DMS 273 (cell line): ENCODE measurements around the gene RHEBL1.

Source experiments
- DNase-seq: peaks from one replicate; lab custom pipeline; 2025; ENCODE audit not compliant: unreplicated experiment; lab: John Stamatoyannopoulos, UW

The RHEBL1 gene

DNA sequence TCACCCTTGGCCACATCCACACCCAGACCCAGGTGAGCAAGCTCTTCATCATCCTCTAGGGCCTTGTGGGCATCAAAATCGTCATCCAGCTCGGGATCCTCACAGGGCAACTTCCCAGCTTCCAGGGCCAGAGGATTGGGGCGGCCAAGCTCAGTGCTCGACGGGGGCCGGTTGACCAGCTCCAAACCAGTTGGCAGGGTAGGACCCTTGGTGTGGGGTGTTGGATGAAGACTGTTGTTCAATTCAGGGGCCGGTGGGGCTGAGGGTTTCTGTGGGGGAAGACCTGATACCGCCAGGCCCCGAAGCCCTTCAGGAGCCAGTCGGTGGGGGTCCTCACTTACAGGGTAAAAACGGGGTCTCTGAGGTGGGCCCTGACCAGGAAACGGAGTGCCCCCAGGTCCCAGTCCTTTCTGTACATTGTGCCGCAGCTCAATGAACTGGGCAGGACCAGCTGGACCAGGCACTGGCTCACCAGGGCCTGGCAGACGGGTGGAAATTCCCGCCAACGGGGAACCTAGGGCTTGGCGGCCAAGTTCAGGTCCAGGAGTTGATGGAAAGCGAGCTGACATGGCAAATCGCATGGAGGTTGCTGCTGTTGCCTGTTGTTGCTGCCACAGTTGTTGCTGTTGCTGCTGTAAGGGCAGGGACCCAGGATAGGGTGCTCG, 31.4 kb downstream of the RHEBL1 start:
- no peak for DNase-seq

DNA sequence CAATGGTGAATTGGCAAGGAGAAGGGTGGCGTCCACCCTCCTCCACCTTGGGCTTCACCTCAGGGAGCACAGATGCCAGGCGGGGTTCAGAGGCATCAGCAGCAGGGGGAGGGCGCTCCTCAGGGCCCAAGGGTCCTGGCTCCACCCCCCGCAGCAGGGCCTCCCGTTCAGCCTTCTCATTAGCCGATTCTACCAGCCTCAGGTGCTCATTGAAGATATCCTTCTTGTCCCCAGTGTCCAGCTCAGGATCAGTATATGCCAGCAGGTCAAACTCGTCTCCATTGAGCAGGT, 31.9 kb downstream of the RHEBL1 start:
- no peak for DNase-seq

DNA sequence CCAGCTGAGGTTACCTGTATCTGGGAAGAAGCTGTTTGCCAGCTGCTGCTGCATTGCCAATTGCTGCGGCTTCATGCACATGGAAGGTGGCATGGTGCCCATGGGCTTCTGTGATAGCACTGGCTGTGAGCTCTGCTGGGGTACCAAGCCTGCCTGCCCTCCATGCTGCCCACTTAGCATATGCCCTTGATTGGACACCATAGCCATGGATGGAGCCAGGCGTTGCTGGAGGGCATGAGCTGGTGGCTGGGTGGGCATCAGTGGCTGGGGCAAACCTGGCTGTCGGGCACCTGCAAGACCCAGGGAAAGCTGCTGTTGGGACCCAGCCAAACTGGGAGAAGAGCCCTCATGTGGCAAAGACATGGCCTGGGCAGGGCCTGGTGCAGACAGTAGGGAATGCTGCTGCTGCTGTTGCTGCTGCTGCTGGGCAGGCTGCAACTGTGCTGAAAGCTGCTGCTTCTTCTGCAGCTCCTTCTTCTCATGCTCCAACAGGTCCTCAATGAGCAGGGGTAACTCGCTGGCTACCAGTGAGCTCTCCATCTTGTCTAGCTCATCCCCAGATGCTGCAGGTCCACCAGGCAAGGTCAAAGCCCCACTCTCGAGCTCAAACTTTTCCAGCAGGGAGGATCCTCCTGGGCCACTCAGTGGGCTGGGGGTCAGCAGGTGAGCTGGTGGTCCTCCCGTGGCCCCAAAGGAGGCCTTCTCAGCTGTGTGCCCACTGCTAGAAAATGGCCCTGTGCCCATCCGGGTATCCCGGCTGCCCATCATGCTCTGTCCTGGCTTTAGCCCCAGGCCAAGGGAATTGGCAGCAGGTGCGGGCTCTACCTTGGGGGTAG, 32.5 kb downstream of the RHEBL1 start:
- no peak for DNase-seq

DNA sequence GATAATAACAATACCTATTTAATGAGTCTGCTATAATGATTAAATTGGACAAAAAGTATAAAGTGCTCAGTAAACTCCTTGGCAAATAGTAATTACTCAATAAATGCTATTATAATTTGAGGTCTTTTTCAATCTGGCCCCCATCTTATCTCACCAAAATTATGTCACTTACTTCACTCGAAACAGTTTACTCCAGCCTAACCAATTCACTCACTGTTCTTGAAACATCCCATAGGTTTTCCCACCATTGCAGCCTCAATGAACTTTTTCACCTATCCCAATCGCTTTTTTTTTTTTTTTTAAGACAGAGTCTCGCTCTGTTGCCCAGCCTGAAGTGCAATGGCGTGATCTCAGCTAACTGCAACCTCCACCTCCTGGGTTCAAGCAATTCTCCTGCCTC, 33.8 kb downstream of the RHEBL1 start:
- no peak for DNase-seq

DNA sequence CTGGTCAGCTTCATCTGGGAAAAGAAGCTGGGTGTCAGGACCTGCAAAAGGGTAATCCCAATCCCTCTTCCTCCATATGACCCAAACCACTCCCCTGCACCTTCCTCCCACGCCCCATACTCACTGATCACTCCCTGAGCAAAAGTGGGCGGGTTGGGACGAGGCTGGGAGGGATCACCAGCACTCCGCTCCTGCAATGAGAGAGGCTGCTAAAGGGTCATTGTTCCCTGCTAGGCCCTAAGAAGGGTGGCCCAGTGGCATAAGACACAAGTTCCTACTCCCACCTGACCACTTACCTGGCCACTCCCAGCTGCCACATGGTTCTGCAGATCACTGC, 35.5 kb downstream of the RHEBL1 start:
- DNase-seq: no peak

DNA sequence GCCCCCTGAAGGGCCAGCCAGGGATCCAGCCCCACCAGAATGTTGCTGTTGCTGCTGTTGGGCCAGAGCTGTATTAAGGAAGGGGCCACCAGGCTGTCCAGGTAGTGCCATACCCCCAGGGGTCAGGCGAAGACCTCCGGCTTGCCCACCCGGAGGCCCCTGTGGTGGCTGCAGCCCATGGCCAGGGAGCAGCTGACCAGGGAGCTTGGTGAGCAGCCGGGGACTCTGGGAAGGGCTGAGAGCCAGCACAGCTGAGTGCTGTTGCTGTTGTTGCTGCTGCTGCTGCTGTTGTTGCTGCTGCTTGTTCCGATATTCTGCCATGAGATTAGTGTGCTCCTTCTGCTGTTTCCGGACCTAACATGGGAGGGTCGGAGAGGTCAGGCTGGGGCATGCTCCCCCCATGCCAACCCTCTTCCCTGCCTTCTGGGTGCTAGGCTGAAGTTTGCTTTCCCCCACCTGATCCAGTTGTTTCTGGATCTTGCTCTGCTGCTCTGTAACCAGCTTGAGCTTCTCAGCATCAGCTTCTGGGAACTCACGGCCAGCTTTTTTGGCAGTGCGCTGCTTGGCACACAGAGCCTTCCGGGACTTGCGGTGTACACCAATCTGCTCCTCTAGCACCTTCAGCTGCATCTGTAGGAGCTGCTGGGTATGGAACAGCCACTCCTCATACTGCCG, 36.0 kb downstream of the RHEBL1 start:
- no peak for DNase-seq

DNA sequence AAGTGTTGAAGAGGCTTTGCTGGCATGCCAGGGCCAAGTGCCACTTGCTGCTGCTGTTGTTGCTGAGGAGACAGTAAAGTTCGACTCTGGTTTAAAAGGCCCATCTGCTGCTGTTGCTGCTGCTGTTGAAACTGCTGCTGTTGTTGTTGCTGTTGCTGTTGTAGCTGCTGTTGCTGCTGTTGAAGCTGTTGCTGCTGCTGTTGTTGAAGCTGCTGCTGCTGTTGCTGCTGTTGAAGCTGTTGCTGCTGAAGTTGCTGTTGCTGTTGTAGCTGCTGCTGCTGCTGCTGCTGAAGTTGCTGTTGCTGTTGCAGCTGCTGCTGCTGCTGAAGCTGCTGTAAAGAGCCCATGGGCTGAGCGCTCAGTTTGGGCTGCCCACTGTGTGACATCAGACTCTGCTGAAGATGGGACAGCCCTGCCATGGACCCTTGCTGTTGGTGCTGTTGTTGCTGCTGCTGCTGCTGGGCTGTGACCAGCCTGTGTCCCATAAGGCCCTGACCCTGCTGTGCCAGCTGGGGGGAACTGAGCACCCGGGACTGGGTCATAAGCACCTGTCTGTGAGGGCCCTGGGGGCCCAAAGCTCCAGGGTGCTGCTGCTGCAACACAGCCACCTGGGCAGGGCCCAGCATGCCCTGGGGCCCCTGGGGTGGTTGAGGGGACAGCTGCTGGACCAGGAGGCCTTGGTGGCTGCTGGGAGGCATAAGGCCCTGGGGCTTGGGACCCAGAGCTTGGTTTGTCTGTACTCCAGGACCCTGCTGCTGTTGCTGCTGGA, 36.9 kb downstream of the RHEBL1 start:
- no peak for DNase-seq

DNA sequence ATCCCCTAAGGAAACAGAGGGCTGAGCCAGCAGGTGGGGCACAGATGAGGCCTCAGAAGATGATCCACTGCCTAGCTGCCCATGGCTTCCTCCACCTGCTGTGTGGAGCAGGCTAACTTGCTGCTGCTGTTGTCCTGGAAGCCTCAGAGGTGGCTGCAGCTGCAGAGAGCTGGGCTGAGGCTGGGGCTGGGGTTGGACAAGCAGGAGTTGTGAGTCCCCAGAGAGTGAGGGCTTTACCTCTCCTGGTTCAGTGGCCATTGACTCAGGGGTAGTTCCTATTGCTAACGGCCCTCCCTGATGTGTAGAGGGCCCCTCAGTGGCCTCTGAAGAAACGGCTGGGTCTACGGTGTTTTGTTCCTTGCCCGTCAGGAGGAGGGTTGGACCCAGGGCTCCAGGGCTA, 37.5 kb downstream of the RHEBL1 start:
- DNase-seq: no peak

DNA sequence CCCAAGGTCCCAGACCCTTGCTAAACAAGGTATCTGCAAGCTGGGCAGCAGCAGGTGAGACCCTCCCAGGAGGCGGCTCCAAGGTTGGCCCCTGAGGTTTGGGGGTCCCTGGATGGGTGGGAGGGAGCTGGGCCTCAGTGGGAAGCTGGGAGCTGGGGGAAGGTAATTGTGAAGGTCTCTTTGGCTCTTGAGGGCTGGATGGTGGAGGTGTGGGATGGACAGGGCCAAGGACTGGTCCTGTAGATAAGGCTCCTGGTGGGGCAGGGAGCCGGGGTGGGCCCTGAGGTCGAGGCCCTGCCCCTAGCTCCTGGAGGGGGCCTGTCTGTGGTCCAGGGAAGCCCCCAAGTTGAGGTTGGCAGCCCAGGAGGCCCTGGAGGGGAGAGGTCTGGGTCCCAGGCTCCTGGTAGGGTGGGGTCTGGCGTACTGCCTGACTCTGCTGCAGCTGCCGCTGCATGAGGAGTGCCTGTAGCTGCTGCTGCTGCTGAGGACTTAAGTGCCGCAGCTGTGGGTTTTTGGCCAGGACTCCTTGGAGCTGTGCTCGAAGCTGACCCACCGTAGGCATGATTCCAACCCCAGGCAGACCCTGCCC, 38.1 kb downstream of the RHEBL1 start:
- no peak for DNase-seq

DNA sequence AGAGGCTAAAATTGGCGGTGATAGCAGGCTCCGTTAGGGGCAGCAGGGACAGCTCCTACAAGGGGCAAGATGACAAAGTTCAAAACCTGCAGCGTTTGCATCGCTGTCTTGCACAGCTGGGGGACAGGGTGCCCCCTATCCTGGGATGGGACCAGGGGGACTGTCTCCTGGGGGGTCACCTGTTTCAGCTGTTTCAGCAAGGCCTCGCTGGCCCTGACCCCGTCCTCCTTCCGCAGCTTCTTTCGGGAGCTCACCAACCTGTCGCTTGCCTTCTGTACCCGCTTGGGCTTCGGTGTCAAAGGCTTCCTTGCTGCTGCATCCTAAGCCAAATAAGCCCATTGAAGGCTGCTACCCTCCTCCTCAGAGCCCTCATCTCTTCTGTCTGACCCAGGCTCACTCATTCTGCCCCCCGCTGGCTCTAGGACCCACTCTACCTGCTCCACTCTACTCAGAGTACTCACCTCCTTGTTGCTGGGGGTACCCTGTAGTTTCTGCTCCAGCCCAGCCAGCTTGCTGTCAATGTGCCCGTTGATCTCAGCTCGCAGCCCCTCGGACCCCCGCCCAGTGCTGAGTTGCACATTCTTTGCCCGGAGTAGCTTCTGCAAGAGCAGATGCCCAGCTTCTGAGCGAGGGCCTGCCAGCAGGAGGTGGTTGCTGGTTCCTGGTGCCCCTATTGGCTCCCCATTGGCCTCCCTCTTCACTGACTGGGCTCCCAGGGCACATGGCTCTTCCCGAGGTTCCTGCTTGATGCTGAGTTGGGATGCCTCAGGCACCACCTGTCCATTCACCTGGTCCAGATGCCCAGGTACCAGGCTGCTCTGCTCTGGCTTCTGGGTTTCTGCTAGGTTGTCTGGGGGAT, 38.8 kb downstream of the RHEBL1 start:
- DNase-seq: no peak

DNA sequence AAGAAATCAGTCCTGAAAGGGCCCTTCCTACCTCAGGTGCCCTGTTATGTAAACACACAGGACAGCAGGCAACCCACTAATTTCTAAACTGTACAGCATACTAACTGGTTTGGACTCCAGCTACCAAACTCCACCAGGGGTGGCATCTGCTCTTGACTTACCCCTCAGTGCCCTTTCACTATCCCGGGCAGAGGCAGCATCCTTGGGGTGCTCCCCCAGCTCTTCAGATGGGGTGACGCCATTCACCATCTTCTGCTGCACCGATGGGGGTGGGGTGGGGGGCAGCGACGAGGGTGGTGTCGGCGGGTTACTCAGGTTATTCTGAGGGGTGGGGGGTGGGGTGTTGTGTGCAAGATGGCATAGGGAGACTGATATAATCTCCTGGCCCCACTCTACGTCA, 39.7 kb downstream of the RHEBL1 start:
- DNase-seq: no peak

DNA sequence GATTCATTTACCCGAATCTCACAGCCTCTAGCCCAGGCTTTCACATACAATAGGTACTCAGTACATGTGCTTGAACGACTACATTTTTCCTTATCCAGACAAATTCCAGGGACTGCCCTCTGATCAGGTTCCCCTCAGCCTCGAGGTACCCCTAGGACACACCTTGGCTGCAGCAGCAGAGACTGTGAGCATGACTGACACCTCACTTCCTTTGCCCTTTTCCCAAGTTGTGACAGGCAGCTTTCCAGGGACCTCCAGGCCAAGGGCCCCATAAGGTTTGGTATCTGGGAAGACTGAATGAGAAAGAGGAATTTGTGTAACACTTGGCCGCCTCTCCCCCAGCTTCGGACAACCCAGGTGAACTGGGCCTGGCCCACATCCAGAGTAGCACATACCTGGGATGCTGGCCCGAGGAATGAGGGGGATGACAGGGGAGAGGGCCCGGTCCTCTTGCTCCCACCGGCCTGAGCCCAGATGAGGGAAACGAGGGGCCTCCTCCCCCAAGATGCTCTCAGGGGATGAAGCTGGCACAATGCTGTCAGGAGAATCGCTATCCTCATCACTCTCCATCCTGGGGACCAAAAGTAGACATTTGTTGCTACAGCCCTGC, 41.0 kb downstream of the RHEBL1 start:
- no peak for DNase-seq

DNA sequence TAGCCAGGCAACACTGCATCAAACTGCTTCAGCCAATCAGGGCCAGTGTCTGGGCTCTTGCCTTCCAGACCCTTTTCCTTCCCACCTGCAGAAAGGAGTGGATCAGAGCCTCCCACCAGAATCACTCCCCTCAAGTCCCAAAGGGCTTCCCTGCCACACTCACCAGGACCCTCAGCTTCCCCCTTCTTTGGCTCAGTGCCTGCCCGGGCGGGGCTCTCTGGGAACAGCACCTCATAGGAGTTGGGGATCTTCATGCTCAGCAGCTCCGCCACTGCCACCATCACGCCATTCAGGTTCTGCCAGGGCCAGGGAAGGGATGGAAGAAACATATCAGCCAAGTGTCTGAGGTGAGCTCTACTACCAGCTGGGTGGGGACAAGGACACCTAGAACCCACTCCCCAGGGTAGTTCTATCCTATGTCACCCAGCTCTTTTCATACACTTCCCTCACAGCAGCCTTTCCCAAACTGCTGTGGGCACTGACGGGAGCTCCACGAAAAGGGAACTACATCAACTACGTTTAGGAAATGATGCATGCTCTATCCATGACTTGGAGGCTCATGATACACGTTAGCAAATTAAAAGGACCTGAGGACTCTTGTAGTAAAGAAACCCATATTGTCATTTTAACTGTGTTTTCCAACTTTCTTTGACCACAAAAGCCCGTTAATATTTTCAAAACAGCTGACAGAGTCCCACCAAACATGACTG, 41.8 kb downstream of the RHEBL1 start:
- no peak for DNase-seq

DNA sequence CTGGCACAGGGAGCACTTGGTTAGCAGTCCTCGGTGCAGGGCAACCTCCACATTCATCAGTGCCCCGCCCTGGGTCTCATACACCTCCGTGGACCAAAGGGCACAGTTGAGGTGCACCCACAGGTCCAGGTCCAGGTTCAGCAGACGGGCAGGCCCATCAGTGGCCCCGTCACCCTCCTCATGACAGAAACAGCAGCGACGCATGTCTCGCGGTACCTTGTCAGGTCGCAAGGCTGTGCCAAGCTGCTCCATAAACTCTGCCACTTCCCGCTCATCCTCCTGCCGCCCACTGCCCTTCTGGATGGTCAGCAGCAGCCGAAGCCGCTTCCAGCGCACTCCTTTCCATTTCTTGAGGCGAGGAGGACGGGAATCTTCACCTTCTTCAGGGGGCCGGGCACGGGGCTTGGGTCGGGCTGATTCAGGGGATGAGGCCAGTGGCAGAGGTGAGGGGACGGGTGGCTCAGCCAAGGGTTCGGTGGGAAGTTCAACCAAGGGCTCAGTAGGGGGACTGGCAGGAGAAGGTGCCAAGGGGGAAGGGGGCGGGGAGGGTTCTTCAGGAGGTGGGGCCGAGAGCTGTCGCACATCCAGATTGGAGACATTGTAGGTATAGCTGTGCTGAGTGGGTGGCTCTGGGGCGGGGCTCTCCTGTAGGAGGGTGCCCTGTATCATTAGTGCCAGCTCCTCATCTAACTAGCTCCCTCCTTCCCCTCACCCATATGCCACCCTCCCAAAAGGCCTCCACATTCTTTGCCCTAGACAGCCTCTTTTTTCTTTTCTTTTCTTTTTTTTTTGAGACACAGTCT, 42.9 kb downstream of the RHEBL1 start:
- no peak for DNase-seq

DNA sequence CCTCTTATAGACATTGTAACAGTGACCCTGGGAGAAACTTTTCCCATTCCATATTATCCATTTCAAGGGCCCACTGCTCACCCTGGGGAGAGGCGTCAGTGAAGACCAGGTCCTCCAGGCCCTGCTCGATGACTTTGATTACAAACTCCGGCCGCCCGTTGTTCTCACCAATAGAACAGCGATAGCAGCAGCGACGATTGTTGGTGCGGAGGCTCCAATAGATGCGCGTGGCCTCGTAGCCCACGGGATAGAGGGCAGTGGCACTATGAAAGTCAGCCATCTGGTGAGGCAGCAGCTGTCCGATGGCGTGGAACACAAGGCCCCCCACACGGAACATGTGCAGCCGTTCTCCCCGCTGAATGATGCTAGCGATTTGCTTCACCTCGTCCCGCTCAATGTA, 43.7 kb downstream of the RHEBL1 start:
- no peak for DNase-seq

DNA sequence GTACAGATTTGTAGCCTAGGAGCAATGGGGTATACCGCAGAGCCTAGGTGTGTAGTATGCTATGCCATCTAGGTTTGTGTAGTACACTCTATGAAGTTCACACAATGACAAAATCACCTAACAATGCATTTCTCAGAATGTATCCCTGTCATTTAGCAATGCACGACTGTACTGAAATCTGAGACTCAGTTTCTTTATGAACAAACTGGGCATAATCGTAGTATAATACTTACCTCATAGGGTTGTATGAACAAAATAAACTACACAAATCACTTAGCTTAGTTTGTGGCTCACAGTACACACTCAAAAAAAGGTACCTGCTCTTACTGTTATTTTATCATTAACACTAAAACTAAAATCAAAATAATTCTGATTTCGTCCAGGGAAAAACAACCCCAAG, 44.3 kb downstream of the RHEBL1 start:
- DNase-seq: no peak

DNA sequence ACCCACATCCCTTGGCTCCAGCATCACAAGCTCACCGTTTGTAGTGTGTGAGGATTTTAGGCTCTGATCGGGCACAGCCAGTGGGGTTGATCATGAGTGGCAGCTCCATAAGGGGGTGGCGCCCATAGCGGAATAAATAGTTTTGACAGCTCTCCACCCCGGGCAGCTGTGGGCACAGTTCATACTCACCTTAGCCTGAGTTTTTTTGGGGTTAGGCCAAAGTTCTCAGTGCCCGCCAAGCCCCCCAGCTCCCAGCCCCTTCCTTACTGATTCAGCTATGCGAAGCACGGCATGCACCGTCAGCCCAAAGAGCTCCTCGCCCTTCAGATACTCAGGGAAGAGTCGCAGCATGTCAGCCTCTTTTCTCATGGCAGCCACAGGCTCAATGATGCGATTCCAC, 45.2 kb downstream of the RHEBL1 start:
- DNase-seq: no peak

DNA sequence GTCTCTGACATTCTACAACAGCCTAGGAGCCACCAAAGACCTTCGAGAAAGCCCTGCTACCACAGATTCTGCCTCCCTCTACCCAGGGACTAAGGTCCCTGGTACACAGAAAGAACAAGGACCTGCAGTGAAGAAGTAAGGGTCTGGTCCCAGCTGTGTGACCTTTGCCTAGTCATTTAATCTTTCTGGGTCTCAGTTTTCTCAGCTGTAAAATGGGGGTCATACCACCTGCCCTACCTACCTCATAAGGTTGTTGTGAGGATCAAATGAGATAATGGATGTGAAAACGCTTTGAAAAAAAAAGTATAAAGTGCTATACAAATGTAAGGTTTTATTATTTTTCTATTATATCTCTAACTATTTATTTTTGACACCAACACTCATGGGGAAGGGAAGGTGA, 46.0 kb downstream of the RHEBL1 start:
- DNase-seq: no peak
